Activated CD4-positive, CD25-positive, alpha-beta regulatory T cell (primary cell): ENCODE data around the gene ROBO2.
"Not testable (repeated sequence)": the region's sequence is repeated elsewhere in the genome, so short reads cannot be mapped to it uniquely, and the experiment has no call there.

Source experiments
- DNase-seq, 4 experiments: peaks; one replicate each; lab custom pipeline; 2025; lab: John Stamatoyannopoulos, UW

ROBO2 gene

GRCh38 chr3:77326586-77326985 is 286.7 kb downstream of the ROBO2 start:
- DNase-seq = no peak

GRCh38 chr3:77328690-77329089 is 288.8 kb downstream of the ROBO2 start:
- DNase-seq = no peak

- no peak for DNase-seq
Measured at GRCh38 chr3:77329116-77329515, 289.2 kb downstream of the ROBO2 start.

- no peak for DNase-seq
Measured at GRCh38 chr3:77338195-77338594, 298.3 kb downstream of the ROBO2 start.

GRCh38 chr3:77342027-77342426 is 302.1 kb downstream of the ROBO2 start:
- DNase-seq = no peak

- no peak for DNase-seq
Measured at GRCh38 chr3:77342688-77343087, 302.8 kb downstream of the ROBO2 start.

- no peak for DNase-seq
Measured at GRCh38 chr3:77345009-77345408, 305.1 kb downstream of the ROBO2 start.

- DNase-seq = no peak
Measured at GRCh38 chr3:77348244-77348855, 308.5 kb downstream of the ROBO2 start.

- no peak for DNase-seq
Measured at GRCh38 chr3:77354958-77355357, 315.1 kb downstream of the ROBO2 start.

GRCh38 chr3:77362936-77363335 is 323.0 kb downstream of the ROBO2 start:
- DNase-seq = no peak

- DNase-seq = no peak
Measured at GRCh38 chr3:77365152-77365551, 325.3 kb downstream of the ROBO2 start.

- no peak for DNase-seq
Measured at GRCh38 chr3:77370413-77370812, 330.5 kb downstream of the ROBO2 start.

- no peak for DNase-seq
Measured at GRCh38 chr3:77372018-77372417, 332.1 kb downstream of the ROBO2 start.

GRCh38 chr3:77372634-77373346 is 332.9 kb downstream of the ROBO2 start:
- no peak for DNase-seq

GRCh38 chr3:77373619-77374018 is 333.7 kb downstream of the ROBO2 start:
- no peak for DNase-seq

- no peak for DNase-seq
Measured at GRCh38 chr3:77376511-77376910, 336.6 kb downstream of the ROBO2 start.

- no peak for DNase-seq
Measured at GRCh38 chr3:77377717-77378116, 337.8 kb downstream of the ROBO2 start.

- no peak for DNase-seq
Measured at GRCh38 chr3:77380136-77380535, 340.2 kb downstream of the ROBO2 start.

- DNase-seq = no peak
Measured at GRCh38 chr3:77381431-77381830, 341.5 kb downstream of the ROBO2 start.

GRCh38 chr3:77392181-77392580 is 352.3 kb downstream of the ROBO2 start:
- no peak for DNase-seq

- no peak for DNase-seq
Measured at GRCh38 chr3:77394046-77394445, 354.1 kb downstream of the ROBO2 start.

- no peak for DNase-seq
Measured at GRCh38 chr3:77404871-77405270, 365.0 kb downstream of the ROBO2 start.

- DNase-seq = no peak
Measured at GRCh38 chr3:77407441-77407840, 367.5 kb downstream of the ROBO2 start.

GRCh38 chr3:77410334-77410733 is 370.4 kb downstream of the ROBO2 start:
- DNase-seq = not testable (repeated sequence)
